Uterus (tissue), 2 donors: ENCODE measurements around the gene MESP2.

Source experiments
- POLR2A ChIP-seq, 2 donors: fragments of 450-650 bp; IDR thresholded peaks; one replicate each; pipeline ENCODE4 v1.6.1; 2016; ENCODE audit warnings: antibody characterized with exemption in 2 of 2, mild to moderate bottlenecking in 1 of 2, moderate library complexity in 1 of 2
- TF ChIP-seq, protein P1 (sequence below), 4 experiments: fragments of 200-600 bp in 2 of 4; fragments of 450-650 bp in 2 of 4; sonication (generic) in 2 of 4; IDR thresholded peaks; one replicate each; pipeline ENCODE4 v1.5.1; 2016 to 2019; ENCODE audit warnings: antibody characterized with exemption in 4 of 4, mild to moderate bottlenecking in 2 of 4, moderate library complexity in 1 of 4

DNA sequence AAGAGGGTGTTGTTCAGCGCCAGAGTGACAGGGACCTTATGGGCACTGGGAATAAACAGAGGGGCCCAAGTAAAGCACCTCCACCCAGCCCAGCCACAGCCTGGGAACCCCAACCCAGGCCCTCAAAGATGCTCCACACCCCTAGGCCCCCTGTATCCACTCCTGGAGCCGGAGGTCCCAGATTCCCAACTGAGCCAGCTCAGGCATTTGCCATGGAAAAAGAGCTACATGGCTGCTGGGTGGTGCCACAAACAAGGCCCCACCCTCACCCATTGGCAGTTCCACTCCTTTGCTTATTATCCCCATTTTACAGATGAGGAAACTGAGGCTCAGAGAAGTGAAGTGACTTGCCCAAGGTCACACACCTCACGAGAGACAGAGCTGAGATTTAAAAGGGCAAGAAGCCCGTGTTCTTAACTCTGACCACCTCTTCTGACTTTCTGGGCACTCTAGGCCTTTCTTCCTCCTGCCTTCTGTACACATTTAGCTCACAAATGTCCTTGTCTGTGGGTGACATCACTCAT is 21.6 kb downstream of the MESP2 start:
- TF ChIP-seq, protein P1, sequence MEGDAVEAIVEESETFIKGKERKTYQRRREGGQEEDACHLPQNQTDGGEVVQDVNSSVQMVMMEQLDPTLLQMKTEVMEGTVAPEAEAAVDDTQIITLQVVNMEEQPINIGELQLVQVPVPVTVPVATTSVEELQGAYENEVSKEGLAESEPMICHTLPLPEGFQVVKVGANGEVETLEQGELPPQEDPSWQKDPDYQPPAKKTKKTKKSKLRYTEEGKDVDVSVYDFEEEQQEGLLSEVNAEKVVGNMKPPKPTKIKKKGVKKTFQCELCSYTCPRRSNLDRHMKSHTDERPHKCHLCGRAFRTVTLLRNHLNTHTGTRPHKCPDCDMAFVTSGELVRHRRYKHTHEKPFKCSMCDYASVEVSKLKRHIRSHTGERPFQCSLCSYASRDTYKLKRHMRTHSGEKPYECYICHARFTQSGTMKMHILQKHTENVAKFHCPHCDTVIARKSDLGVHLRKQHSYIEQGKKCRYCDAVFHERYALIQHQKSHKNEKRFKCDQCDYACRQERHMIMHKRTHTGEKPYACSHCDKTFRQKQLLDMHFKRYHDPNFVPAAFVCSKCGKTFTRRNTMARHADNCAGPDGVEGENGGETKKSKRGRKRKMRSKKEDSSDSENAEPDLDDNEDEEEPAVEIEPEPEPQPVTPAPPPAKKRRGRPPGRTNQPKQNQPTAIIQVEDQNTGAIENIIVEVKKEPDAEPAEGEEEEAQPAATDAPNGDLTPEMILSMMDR (IDR thresholded peaks at IDR 0.05) = no peak
- TF ChIP-seq POLR2A (IDR thresholded peaks at IDR 0.05) = no peak
